Fibroblast of skin of left quadriceps (primary cell): ENCODE measurements around the gene SEMA6B.

Experiments
- DNase-seq, 2 experiments: peaks; one replicate each; pipeline ENCODE4 v3.0.0-alpha.2; 2013; ENCODE audit warnings: low read depth in 2 of 2

The SEMA6B gene

GRCh38 chr19:4493104-4493928 lies 66.2 kb downstream of the SEMA6B start:
- no peak for DNase-seq
